HG03095 (cell line): Measurements from ENCODE around the gene MYL1.

Source experiments
- ATAC-seq: cut with Tn5 transposase; IDR thresholded peaks from one replicate; pipeline ENCODE4 v1.9.1; 2021; ENCODE audit warnings: moderate library complexity; ENCODE audit not compliant: unreplicated experiment

Gene MYL1

GRCh38 chr2:210315015-210315788 lies at the start of gene MYL1:
Gene MYL1 (minus strand): TSS chr2:210315174. CDS start chr2:210315042, 132 bp downstream.
- ATAC-seq = no peak

GRCh38 chr2:210363876-210364275 lies 48.9 kb upstream of the MYL1 start:
- no peak for ATAC-seq

- ATAC-seq = no peak
These were observed 48.3 kb upstream of the MYL1 start for GRCh38 chr2:210363261-210363660.

- no peak for ATAC-seq
These were observed 45.4 kb upstream of the MYL1 start for GRCh38 chr2:210360412-210360811.

- no peak for ATAC-seq
These were observed 42.0 kb upstream of the MYL1 start for GRCh38 chr2:210356944-210357343.

GRCh38 chr2:210337159-210337558 lies 22.2 kb upstream of the MYL1 start:
- no peak for ATAC-seq

GRCh38 chr2:210324906-210325305 lies 9.9 kb upstream of the MYL1 start:
- no peak for ATAC-seq

- ATAC-seq = no peak
These were observed 9.5 kb upstream of the MYL1 start for GRCh38 chr2:210324458-210324857.

GRCh38 chr2:210323003-210323402 lies 8.0 kb upstream of the MYL1 start:
- no peak for ATAC-seq

- no peak for ATAC-seq
These were observed 3.9 kb upstream of the MYL1 start for GRCh38 chr2:210318891-210319290.

- no peak for ATAC-seq
These were observed 3.5 kb upstream of the MYL1 start for GRCh38 chr2:210318486-210318885.

- ATAC-seq = no peak
These were observed 4.4 kb downstream of the MYL1 start for GRCh38 chr2:210310550-210310949.

- no peak for ATAC-seq
These were observed 5.3 kb downstream of the MYL1 start for GRCh38 chr2:210309548-210310233.

- no peak for ATAC-seq
These were observed 11.5 kb downstream of the MYL1 start for GRCh38 chr2:210303498-210303897.

GRCh38 chr2:210302326-210302725 lies 12.6 kb downstream of the MYL1 start:
- ATAC-seq = no peak

GRCh38 chr2:210299866-210300373 lies 15.1 kb downstream of the MYL1 start:
- no peak for ATAC-seq

GRCh38 chr2:210288408-210288807 lies 26.6 kb downstream of the MYL1 start:
- no peak for ATAC-seq

GRCh38 chr2:210287301-210287700 lies 27.7 kb downstream of the MYL1 start:
- ATAC-seq = no peak

- no peak for ATAC-seq
These were observed 28.8 kb downstream of the MYL1 start for GRCh38 chr2:210286123-210286680.

GRCh38 chr2:210277133-210277532 lies 37.8 kb downstream of the MYL1 start:
- ATAC-seq = no peak

GRCh38 chr2:210271300-210271699 lies 43.7 kb downstream of the MYL1 start:
- no peak for ATAC-seq

GRCh38 chr2:210269148-210269547 lies 45.8 kb downstream of the MYL1 start:
- no peak for ATAC-seq
